Measurements from ENCODE around the gene PTAFR.

DNA sequence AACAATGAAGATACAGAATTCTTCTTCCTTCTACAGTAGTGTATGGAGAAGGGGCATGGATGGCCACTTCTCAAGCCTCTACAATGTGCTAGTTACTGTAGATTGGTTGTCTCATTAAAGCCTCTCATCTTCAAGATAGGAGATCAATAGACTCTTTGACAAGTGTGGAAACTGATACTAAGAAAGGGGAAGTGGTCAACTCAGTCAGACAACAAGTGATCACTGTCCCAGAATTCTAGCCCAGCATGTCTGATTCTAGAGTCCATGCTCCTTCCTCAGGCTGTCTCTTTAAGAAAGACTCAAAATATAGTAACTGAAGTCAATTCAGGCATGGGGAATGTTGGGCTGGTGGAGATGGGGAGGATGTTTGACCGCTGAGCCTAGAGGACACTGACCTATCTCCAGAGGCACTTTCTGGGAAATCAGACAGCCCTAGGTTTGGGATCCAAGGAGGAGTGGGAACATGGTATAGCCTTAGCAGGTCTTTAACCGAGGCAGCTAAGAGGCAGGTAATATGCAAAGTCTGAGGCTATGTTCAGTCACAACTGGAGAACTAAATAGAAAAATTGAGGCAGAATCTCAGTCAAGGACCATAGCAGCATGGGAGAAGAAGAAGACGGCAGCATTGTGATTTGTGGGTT is 48.8 kb downstream of the PTAFR start:
- TF ChIP-seq, protein P1, sequence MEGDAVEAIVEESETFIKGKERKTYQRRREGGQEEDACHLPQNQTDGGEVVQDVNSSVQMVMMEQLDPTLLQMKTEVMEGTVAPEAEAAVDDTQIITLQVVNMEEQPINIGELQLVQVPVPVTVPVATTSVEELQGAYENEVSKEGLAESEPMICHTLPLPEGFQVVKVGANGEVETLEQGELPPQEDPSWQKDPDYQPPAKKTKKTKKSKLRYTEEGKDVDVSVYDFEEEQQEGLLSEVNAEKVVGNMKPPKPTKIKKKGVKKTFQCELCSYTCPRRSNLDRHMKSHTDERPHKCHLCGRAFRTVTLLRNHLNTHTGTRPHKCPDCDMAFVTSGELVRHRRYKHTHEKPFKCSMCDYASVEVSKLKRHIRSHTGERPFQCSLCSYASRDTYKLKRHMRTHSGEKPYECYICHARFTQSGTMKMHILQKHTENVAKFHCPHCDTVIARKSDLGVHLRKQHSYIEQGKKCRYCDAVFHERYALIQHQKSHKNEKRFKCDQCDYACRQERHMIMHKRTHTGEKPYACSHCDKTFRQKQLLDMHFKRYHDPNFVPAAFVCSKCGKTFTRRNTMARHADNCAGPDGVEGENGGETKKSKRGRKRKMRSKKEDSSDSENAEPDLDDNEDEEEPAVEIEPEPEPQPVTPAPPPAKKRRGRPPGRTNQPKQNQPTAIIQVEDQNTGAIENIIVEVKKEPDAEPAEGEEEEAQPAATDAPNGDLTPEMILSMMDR (IDR thresholded peaks at IDR 0.05), result no peak
- no peak for TF ChIP-seq POLR2A (IDR thresholded peaks at IDR 0.05)
